ENCODE measurements around the gene HOXB8.

Gene HOXB8

DNA sequence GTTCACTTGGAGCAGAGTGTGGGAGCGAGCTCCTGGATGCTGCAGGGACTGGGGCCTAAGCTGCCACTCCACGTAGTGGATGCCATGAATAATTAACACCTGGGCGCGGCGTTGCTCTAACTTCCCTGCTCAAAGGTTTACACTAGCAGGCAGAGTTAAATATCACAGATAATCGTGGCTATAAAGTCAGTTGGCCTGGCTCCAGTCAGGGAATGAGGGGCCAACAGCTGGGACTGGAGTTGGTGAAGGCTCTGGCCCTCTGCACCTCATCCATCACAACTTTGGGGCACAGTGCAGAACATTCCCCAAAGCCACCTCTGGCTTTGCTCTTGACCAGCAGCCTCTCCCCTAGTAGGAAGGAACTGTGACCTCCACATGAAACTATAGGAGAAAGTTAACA is 47.9 kb downstream of the HOXB8 start:
- no peak for DNase-seq

DNA sequence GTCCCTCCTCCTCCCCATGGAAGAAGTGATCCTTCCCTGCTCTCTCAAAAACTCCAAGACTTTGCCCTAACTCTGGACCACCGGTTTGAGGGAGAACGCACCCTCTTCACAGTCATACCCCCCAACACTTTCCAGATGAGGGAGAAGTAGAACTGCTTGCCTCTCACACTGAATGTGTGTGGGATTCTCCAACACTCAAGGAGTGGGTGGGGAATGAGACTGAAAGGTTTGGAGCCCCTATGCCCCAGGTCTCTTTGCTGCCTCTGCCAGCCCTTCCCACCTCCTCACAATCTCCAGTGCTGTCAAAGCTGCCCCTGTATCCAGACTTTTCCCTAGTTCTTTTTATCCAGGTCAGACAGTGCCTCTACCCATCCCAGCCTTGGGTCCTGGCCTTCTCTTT is 48.4 kb downstream of the HOXB8 start:
- DNase-seq = no peak

DNA sequence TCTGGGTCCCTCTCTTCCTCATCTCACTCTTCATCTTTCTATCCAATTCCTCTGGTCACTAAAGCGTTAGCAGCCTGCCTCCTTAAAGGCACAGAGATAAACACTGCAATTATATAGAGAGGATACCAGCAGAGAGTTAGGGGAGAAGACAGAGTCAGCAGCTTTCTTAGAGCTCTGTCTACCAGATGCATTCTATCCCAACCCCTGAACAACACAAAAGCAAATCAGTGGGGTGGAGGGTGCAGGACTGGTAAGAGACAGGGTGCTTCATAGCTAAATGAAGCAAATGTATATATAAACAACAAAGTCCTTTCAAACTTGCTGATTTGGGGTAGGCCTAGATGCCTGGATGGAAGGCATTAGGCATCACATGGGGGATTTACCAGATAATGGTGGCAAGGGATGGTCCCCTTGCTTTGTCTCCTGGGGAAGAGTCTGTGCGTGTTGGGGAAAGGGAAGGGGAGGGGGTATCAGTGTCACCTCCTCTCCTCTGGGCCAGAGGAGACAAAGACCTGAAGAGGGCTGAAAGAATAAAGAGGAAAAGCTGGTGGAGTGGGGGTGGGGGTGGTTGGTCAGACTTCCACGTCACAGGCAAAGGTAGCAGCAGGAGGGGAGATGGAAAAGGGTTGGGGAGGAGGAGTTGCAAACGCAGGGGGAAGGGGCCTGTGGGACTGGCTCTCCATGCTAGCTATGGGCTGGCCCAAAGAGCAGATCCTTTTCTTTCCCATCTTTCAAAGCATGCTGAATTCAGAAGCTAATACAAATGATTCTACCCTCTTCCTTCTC is 49.0 kb downstream of the HOXB8 start:
- no peak for DNase-seq

DNA sequence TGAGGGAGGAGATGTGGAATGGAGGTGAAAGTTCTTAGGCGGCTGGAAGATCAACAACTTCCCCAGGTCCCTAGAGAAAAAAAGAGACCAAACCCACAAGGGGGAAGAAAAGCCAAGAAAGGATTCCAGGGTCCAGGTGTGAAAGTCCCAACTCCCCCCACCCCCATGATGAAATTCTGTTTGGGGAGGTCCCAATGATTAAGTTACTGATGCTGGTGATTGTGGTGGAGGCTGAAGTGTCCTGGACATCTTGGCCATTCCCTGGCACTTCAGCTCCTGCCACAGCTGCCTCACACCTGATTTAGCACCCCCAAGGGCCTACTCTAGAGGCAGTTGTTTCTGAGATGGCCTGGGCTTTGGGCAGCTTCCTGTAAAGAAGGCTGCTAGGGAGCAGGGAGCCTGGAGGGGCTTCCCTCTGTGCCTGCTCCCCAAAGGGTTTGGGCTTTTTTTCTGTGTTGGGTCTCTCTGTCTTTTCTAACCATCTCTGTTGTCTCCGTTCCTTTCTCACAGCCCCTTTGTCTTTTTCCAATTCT is 50.0 kb downstream of the HOXB8 start:
- no peak for DNase-seq

DNA sequence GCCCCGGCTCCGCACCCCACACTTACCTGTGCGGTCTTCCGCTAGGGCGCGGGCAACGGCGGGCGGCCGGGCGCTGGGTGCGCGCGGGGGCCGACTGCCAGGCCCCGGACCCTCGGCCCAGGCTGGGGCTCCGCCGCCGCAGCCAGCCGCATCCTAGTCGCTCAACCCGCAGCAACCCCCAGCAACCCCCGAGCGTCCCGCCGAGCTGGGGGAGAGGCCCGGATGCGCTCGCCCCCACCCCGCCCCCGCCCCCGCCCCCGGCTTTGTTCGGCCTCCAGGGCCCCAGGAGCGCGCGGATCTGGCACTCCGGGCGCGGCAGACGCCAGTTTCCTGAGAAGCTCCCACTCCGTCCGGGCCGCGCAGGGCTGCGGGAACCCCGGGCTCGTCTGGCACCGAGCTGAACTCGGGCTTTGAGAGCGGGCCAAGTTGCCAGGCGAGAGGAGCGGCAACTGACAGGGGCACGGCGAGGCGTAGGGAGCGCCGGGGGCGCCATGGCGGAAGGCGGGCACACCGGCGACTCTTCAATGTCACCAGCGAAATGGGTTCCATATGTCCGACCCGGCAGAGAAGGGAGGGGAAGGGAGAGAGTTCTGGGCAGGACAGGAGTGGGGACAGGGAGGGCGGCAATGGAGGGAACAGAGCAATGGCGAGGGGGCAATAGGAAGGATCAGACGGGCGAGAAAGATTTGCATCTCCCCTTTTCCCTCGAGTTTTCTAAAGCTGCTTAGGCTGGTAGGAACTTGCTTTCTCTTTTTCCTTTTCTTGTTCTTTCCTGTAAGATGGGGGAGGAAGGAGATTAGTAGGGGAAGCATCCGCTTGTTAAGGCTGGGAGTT is 50.7 kb downstream of the HOXB8 start:
- DNase-seq = no peak

DNA sequence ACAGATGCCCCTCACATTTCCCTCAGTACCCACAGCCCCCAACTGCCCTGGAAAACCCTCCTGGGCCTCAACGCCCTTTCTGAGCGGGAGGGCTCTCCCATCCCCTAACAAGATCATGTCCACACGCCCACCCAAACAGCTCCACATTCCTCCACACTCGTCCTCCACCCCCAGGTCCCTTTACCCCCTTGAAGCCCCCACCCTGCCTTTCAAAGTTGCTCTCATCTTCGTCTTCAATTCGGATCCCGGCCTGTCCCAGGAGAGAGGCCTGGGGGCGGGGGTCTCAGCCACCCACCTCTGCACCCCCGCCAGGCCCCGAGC is 51.3 kb downstream of the HOXB8 start:
- DNase-seq = no peak

DNA sequence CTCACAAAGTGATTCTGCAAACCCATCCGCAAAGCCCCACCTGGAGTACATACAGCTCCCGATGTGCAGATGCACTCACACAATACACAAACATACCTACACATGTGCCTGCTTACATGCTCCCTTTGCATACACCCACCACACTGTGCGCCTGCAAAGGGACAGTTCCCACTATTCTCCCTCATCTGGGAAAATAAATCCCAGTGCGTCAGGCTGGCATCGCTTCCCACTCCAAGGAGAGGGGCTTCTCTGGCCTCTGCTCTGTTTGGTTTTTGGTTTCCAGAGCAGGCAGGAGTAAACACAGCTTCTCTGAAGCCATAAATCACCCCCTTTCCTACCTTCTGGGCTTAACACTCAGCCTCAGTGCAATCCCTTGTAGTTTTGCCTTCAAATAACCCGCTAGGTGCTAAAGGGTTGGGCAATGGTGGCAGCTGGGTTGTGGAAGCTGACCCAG is 51.7 kb downstream of the HOXB8 start:
- no peak for DNase-seq

DNA sequence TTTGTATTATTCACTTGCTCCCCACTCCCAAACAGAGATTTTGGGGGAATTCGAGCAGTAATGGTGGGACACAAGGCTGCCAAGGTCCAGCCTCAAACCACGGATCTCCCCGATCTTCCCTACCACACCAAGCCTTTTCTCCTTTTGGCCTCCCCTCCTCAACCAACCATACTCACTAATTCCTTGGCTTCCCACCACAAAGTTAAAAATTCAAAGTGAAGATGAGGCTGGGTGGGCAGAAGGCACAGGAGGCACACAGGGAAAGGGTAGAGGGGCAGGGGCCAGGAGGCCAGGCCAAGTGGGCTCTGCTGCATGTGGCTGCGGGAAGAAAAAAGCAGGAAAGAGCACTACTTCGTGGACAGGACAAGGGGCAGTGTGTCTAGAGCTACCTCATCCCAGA is 52.2 kb downstream of the HOXB8 start:
- DNase-seq = no peak

All from CD4-positive, alpha-beta T cell treated with Interleukin-6 for 4 hours (primary cell).